NCI-H82 treated with DMSO at 0.1 percent for 48 hours (cell line): ENCODE measurements around the gene ETFA.

Experiments
- DNase-seq: peaks from one replicate; lab custom pipeline; 2025; ENCODE audit not compliant: unreplicated experiment; lab: John Stamatoyannopoulos, UW

ETFA gene

DNA sequence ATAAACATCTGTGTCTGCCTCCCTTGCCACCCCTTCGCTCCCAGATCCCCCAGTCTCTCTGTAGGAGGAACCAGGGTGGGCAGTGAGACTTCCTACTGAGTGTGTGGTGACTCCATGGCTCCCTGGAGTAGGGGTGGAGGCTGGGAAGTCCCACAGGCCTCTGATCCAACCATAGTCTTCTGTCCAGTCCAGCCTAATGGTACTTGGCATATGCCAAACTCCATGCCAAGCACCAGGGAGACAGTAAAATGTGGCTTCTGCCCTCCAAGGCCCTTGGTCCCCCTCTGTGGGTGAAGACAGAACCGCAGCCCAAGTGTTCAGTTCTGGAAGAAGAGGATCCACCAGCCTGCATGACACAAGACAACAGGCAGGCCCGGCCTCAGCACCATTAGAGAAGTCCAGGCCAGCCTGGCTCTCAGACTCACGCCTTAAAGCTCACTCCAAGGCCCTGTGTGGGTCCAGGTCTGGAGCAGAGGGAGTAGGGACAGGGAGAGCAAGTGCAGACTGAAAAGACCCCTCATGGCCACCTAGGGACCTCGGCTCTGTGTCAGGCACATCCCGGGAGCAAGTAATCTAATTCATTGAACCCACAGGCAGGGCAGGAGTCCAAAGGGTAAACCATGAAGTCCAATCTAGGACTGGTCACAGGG lies 112.7 kb downstream of the ETFA start:
- no peak for DNase-seq

DNA sequence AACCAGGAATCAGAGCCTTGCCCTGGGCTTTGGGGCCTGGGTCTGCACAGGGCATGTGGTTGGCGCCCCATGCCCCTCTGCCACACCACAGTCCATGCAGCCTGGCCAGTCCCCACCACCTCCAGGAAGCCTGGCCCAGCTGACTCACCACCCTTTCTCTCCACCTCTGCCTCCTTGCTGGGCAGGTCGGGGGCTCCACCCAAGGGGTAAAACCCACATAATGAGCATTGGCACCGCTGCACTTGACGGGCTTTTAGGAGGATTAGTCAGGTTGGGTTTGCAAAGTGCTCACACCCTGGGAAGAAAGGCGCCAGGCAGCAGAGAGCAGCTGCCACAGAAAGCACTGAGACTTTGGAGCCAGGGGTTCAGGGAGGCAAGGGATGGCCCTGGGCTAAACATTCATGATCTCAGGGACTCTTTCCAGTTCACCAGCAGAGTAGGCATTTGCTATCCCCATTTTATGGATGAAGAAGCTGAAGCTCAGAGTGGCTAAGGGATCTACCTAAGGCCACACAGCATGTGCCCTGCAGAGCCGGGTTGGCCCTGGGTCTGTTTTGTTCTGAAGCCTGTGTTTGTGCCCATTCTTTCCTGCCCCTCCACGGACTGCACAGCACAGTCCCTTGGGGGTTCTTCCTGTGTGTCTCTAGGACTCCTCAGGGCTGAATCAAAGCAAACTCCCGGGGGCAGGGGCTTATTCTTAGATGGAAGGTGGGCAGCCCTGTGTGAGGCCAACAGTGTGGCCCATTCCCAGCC lies 113.4 kb downstream of the ETFA start:
- DNase-seq, result no peak

DNA sequence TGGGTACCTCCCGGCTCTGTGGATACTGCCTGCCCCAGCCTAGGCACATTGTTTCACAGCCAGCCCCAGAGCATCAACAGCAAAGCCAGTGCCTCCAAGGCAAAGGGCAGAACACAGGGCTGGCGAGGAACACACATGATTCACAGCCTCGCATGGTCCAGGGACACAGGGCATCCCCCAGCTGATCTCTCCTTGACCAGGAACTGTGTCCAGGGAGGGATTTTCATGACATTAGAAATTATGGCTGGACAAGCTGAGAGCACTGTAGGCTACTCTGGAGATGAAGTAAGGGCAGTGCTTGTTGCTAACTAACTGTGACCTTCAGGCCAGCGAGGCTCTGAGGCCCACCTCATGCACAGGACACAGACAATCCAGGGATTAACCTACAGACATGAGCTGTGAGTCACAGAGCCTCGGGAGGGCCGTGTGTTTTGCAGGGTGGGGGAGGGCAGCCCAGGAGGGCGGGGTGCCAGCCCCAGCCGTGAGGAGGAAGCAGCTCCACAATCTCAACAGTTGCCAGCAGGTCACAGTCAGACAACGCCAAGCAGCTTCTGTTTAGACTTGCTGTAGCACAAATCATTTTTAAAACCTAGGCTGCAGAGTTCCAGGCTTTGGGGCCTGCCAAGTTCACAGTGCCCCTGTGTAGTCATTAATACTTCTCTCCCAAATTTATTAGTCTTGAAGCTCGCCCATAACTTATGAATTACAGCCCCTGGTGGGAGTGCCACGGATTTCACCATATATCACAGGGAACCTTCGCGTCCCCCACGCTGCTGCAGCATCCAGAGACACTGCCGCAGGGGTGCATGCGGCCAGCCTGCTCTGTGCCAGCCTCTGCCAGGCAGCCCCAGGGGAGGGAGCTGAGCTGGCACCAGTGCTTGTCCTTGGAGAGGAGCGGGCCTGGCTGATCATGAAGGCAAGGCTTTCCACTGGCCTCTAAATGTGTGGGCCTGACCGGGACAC lies 114.7 kb downstream of the ETFA start:
- DNase-seq, result peak; percentile 75

GRCh38 chr15:76195506-76196268 lies 115.6 kb downstream of the ETFA start:
- DNase-seq, result no peak

GRCh38 chr15:76193934-76194333 lies 117.3 kb downstream of the ETFA start:
- DNase-seq, result no peak

DNA sequence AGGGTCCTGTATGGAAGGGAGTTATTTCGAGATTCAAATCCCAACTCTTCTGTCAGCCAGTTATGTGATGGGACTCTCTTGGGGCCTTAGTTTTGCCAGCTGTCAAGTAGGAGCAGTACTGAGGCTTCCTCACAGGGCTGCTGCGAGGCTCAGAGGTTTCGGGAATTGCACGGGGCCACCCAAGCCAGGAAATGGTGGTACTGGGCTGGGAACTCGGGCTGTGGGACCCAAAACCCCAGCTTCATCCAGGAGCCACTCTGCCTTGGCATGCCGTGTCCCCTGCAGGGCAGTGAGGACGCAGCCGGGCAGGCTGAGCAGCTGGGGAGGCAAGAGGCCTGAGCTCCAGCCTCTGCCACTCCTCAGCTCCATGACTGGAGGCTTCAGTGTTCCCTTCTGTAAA lies 118.6 kb downstream of the ETFA start:
- no peak for DNase-seq

DNA sequence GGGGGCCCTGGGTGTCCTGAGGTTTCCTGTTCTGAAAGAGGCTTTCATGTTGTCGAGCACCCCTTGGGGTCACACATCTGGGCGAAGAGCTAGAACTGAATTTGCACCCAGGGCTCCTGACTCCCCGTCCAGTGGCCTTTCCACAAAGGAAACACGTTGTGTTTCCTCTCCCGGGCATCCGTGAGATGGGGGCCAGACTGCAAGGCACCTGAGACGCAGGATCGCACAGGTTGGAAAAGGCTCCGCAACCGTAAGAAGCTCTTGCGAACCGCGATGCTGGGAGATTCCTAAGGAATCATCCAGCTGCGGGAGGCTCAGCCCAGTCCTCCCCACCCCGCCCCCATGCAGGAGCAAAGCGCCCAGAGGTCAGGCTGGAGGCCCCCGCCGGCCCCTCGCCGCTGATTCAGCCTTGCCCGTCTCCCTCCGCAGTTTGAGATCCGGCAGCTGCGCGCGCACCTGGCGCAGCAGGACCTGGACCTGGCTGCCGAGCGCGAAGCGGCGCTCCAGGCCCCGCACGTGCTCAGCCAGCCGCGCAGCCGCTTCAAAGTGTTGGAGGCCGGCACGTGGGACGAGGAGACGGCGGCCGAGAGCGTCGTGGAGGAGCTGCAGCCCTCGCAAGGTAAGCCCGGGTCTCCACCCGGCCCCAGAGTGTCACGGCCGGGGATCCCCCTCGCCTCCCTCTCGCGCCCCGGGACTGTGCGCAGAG lies 119.6 kb downstream of the ETFA start:
- DNase-seq, result no peak

GRCh38 chr15:76190751-76191538 lies 120.3 kb downstream of the ETFA start:
- DNase-seq, result peak; percentile 39

GRCh38 chr15:76190070-76190564 lies 121.2 kb downstream of the ETFA start:
- DNase-seq, result no peak

DNA sequence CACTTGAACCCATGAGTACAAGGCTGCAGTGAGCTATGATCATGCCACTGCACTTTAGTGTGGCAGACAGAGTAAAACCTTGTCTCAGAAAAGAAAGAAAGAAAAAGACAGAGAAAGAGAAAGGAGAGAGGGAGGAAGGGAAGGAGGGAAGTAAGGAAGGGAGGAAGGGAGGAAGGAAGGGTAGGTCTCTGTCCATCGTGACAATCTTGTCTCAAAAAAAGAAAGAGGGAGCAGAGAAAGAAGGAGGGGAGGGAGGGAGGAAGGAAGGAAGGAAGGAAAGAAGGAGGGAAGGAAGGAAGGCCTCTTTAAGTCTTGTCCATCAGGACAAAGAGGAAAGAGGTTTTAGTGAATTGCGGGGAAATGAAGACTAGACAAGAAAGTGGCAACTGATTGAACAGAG lies 122.2 kb downstream of the ETFA start:
- no peak for DNase-seq

DNA sequence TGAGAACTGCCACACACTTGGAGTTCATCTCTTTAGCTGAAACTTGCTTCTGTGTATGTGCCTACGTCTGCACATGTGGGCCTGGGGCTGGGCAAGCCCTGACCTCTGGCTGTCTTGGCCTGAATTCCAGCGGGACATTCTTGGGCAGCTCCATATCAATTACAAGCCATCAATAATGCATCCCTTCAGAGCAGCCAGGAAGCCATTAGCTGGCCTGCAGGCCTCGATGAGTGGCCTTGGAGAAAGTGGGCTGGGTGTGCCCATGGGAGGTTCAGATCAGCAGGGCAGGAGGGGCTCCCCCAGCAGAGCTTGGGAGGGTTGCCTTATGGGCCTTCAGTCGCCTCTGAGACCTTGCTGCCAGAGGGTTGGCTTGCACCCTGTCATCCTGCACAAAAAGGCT lies 124.1 kb downstream of the ETFA start:
- no peak for DNase-seq

- DNase-seq, result peak; percentile 45
These were observed 125.6 kb downstream of the ETFA start for GRCh38 chr15:76185716-76186115.

GRCh38 chr15:76184650-76185035 lies 126.6 kb downstream of the ETFA start:
- peak; percentile 91 for DNase-seq

- DNase-seq, result peak; percentile 88
These were observed 127.2 kb downstream of the ETFA start for GRCh38 chr15:76183930-76184649.

- DNase-seq, result no peak
These were observed 129.6 kb downstream of the ETFA start for GRCh38 chr15:76181705-76182107.

GRCh38 chr15:76180321-76180720 lies 130.9 kb downstream of the ETFA start:
- no peak for DNase-seq

DNA sequence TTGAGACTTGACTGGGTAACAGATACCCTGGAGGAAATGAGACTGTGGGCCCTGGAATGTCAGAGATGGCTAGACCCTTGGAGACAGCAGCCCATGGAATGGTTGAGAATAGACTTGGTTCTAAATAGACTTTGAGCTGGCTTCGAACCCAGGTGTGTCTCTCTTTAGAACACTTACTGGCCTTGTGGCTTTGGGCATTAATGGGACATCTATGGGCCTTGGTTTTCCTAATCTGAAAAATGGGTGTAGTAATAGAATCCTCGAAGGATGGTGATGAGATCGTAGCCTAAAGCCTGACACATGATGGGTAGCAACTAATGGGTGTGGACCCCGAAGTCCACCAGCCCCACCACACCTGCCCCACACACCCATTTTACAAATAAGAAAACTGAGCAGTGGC lies 132.2 kb downstream of the ETFA start:
- no peak for DNase-seq

DNA sequence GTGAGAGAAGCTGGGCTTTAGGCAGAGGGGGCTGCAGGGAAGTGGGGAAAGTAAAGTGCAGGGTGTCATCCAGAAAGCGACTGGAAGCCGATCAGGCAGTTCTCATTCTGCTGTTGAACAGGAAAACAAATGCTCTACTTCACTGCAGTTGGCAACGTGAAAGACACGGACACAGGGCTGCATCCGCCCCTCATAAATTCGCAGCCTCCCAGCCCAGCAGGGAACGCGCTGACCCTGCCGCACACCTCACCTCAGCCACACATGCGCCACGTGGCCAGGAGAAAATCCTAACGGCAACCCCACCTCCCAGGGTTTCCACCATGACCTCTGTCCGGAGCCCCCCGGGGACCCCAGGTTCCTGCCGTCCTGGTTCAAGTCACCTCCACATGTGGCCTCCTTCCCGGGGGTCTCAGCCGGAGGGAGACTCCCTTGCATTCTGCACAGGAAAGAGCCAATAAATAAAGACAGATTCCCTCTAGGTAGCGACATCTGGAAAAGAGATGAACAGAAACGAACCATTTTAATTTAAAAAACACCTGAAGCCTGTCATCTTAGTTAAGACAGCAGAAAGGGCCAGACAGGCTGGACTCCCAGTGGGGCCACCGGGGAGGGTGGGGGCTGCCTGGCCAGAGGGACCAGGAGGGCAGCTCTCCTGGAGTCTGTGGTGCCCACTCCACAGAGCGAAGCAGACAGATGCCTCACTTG lies 132.8 kb downstream of the ETFA start:
- DNase-seq, result no peak
